GM12874 (cell line): ENCODE measurements around the gene L3MBTL4.

Experiments used
- CTCF ChIP-seq: IDR thresholded peaks from 2 replicates; pipeline ENCODE4 v1.5.1; 2011; ENCODE audit warnings: low read depth, mild to moderate bottlenecking, control low read depth, low read length, moderate library complexity; ENCODE audit not compliant: insufficient read depth

Gene L3MBTL4

DNA sequence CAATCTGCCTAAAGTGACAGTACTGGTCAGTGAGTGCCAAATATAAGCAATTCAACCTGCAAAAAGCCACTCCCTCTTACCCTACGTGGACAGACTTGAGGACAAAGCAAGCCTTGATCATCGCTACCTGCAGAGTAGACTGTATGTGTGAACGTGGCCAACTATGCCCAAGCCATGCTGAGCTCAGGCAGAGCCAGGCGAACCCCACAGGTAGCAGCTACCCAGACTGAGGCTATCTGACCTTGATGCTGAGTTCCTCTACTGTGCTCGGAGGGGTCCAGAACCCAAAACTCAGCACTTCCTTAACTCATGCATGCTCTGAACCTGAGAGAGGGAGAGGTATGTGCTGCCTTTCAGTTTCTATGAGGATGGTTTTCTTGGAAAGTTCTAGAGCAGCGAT, 455.9 kb downstream of the L3MBTL4 start:
- no peak for TF ChIP-seq CTCF

DNA sequence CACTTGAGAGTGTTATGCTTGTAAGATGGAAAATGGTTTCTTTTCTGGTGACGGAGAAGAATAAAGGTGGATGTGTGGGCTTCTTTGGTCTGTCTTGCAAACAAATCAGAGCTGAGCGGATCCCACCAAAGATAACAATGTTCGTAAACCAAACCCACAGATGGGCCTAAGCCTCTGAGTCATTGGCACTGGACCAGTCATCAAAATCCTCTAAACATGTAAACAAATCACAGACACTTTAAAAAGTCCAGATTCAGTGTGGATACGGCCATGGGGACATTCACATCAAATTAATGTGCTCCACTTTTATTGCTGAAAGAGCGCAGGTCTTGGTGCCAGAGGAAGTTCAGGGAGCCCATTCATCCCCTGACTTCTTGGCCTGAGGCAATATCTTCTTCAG, 458.9 kb downstream of the L3MBTL4 start:
- no peak for TF ChIP-seq CTCF

DNA sequence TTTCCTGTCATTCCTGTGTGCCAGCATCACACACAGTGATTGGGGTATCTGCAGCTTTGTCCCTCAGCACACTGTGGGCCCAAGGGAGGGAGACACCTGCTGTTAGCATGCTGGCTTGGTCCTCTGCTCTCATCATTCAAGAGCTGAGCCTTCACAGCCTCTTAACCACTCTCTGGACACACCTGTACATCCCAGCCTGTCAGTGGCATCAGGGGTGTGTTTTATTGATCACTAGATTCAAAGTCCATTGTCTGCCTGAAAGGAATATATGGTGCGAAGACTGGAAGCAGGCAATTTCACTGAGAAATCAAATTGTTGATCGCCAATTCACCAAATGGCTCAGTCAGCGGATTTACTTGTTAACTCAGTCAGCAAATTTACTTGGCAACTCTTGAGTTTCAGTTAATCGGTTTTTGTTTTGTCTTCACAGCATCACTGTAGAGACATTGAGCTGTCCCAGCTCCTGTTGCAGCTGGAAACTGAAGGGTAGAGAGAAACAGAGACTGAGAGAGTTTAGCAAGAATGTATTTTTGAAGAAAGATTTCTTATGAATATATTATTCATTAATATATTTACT, 463.1 kb downstream of the L3MBTL4 start:
- no peak for TF ChIP-seq CTCF

DNA sequence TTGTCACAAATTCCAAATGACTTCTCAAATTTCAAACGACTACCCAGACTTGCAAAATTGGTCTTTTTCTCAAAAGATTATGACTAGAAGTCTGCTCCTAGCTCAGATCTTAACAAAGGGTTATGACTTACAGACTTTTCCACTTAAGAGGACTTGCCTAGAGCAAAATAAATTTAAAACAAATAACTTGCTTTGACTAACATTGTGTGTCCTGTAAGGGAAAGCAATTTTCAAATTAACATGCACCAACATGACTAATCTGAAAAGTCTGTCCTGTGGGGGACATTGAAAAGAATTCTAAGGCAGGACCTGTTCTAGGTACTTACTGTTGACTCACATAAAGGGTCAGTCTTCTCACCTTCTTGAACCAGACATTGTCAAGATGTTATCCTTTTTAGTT, 465.9 kb downstream of the L3MBTL4 start:
- TF ChIP-seq CTCF, result no peak

GRCh38 chr18:5948237-5948636, 466.5 kb downstream of the L3MBTL4 start:
- no peak for TF ChIP-seq CTCF

DNA sequence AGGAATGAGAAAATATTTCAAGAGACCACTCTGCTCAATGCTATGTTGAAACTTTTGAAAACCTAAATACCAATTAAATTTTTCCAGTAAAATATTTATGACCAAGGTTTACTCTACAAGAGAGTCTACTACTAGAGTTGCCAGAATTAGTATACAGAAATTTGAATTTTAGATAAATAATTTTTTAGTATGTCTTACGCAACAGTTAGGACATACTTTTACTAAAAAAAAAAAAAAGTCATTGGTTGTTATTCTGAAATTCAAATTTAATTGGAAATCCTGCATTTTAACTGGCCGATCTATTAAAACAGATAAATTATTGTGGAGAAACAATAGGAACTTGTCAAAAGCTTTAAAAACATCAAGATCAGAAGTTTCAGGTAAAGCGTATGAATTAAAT, 470.3 kb downstream of the L3MBTL4 start:
- TF ChIP-seq CTCF, result no peak

DNA sequence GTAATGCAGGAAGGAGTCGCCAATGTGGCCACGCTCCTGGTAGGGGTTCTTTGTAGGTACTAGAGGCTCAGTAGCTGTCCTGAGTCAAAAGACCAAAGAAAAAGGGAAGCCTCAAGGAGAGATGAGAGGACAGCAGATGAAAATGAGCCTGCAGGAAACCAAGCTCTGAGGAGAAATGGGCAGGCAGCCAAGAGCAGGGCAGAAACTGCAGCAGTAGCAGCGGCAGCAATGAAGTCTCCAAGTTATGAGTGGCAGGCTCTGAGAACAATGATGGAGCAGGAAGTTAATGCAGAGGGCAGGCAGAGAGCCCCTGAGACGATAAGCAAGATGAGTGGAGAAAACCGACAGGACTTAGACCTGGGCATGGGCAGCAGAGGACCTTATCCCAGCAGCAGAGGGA, 471.2 kb downstream of the L3MBTL4 start:
- no peak for TF ChIP-seq CTCF
